HG03103 (cell line): Measurements from ENCODE around the gene AVP.

Experiments used
- ATAC-seq: cut with Tn5 transposase; IDR thresholded peaks from one replicate; pipeline ENCODE4 v1.9.1; 2021; ENCODE audit warnings: low read depth; ENCODE audit not compliant: unreplicated experiment

AVP gene

DNA sequence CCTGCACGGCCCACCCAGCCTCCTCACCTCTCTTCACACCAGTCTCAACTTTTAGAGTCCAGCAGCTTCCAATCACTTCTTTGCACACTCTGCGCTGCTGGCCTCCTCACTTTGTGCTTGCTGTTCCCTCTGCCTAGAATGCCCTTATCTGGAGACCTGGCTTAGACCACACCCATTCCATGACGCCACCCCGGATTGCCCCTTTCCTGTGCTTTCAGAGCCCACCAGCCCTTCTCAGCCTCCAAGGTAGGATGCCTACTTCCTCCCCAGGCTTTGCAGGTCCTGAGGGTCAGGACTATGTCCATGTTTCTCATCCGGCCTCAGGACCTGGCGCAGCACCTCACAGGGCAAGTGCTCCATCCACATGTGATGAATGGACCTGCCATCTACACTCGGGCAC, 27.0 kb upstream of the AVP start:
- no peak for ATAC-seq

DNA sequence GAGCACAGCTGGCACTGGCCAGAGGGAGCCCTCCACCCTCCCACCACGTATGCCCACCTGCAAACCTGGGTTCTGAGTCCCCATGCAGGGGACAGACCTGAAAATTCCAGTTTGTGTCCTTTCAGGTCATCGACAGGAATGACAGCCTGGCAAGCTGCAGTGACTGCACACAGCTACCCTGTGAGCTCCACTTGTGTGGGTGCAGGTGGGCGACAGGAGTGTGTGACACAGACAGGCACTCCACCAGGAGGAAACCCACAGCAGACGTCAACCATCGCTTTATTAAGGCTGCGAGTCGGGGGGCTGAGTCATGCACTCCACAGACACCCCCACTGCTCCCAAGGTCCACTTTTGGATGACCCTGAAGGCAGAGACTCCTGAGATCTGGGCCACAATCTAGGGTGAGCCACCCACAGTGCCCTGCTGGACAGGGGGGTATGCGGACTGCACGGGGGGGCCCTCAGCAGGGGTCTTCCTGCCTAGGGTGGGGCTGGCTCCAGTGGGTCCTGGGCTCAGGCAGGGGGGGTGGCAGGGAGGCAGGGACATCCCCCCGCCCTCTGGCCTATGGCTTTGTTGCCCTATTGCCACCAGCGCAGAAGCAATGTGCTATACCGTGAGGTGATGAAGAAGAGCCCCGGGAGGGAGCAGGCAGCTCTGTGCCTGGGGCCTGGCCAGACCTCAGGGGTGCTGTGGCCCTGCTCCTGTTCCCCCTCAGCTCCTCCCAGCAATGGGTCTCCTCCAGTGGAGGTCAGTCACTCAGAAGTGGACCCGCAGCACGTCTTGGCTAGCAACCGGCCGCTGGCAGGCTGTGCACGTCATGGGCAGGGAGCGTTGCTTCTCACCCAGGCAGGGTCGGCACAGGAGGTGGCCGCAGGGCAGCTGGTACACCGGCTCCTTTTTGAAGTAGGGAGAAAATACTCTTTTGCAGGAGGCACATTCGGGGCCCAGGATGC, 25.1 kb upstream of the AVP start:
- no peak for ATAC-seq

DNA sequence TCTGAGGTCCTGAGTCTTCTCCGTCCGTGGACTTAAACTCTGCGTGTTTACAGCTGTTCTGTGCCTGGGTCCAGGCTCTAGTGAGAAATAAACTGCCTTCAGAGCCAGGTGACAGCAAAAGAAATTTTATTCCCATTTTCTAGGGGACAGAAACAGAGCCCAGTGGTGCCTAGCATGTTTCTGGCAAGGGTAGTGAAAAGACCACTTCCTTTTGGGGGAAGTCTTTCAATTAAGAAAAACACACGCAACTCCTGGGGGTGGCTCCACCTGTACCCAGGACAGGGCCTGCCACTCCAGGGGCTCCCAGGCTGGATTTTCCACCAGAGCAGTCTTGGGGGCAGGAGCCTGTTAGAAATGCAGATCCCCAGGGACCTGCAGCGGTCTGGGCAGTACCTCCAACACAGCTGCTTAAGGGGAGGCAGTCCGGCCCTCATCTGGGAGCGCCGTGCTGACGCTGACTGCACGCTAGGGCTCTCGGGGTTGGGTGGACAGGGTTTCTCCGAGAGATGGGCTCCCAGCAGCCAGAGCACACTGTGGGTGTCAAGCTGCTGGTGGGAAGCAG, 23.0 kb upstream of the AVP start:
- no peak for ATAC-seq

DNA sequence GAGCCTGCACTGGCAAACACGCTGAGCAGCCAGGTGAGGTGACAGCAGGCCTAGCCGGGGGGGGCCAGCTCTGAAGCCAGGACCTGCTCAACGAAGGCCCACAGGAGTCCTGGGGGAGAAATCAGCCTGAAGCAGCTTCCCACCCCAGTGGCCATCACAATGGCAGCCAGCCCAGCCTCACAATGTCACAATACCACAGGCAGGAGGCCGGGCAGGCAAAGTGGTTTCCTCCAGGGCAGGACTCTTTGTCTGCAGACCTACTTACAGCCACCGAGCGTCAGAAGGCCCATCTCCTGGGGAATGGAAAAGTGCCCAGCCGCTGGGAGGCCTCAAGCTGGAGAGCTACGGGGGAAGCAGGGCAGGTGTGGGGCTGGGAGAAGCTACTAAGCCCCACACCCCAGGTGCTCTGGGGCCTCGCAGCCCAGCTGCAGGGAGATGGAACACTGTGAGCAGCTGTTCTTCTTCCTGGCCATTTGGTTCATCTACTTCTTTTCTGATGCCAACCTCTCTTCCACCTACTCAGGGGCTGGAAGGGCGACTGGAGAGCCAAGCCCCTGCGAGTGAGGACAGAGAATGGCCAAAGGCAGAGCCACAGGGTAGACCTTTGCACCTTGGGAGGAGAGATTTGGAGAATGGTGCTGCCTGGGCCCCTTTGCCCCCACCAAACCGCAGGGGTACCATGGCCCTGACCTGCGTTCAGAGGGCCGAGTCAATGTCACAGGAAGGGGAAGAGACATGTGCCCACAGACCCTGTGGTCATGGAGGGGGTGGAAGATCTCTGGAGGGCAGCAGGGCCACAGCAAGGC, 22.3 kb upstream of the AVP start:
- ATAC-seq = no peak

DNA sequence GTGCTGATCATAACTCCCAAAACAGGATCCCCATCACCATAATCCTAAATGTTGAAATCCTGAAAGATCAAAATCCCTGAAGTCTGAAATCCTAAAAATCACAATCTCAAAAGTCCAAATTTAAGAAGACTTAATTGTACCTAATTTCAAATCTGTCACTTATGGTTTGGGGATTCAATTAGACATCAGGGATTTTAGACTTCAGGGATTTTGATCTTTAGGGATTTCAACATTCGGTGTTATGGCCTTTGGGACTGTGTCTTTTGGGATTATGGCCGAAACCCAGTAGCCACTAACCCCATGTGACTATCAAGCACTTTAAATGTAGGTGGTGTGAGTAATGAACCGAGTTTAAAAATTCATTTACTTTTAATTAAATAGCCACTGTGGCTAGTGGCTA, 21.7 kb upstream of the AVP start:
- ATAC-seq = no peak

DNA sequence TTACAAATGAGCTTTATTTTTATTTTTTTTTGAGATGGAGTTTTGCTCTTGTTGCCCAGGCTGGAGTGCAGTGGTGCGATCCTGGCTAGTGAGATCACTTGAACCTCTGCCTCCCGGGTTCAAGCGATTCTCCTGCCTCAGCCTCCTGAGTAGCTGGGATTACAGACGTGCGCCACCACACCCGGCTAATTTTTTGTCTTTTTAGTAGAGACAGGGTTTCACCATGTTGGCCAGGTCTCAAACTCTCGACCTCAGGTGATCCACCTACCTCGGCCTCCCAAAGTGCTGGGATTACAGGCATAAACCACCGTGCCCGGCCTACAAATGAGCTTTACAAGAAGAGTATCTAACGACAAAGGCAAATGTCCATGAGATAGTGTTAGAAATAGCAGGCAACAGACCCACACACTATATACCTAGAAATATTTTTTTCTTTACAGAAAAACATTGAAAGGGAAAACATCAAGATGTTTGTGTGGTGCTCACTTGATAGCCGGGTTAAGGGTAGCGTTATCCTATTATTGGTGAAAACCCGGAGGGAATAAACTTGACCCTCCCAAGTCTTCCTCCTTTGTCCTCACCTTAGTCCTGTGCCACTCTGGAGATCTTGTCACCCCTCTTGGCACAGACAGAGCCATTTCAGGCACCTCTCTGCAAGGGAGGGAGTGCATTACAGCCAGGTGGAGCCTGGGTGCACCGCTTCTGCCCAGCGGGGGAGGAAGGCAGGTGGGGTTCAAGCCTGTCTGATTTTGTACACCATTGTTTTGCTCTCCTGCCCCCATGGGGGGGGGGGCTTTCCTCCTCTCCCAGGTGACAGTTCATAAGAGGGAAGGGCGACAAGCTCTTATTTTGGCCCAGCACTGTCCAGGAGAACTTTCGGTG, 21.0 kb upstream of the AVP start:
- no peak for ATAC-seq

DNA sequence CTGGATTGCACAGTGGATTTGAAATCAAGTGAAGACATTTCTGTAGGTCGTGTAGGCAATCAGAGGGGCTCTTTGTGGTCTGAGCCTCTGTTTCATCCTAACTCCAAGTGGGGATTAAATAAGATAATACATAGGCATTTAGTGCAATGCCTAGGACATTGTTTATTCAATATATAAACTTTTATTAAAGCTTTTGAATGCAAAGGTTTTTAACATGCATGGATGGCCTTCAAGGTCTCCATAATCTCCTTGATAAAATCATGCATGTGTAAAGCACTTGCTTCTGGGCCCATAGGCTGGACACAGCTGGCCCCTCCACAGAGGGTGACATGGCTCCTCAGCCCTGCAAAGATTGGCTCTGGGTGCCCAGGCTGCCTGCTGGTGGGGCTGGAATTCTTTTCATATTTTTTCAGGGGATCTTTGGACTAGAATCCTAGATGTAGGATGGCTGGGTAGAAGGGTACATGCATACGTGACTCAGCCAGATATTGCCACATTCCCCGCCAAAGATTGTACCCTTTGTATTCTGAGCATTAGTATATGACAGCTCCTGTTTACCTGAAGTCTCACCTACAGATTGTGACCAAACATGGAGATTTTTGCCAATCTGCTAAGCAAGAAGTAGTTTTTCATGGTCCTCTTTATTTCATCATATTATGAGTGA, 19.0 kb upstream of the AVP start:
- ATAC-seq = no peak

DNA sequence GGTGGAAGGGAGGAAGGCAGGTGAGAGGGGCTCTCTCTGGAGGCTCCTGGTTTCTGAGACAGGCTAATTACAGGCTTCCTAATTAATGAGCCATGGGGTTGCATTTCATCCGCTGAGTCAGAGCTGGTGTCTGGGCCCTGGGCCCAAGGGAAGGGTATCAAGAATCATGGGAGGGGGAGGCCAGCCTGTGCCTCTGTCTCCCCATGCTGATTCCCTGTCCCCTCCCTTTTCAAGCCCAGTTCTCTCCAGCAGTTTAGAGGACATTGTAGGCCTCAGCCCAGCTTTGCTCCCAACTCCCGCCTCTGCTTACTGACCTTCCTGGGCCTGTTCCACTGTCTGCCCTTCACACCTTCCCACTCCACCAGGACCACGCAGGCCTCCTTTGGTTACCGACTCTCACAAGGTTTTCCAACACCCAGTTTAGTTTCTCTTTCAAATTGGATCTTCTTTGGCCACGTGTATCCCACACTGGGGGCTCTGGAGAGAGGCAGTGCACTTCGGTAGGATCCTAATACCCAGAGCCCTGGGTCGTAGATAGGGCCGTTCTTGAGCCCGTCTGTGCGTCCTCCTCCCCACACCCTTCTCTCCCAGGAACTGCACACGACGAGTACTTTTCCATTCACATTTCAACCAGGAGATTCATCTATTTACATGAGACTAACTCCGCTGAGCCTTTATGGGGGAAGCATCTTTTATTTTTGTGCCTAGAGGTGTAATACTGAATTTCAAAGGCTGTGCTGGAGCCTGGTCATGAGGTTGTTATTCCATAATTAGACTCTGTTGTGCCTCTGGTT, 18.2 kb upstream of the AVP start:
- ATAC-seq = no peak

DNA sequence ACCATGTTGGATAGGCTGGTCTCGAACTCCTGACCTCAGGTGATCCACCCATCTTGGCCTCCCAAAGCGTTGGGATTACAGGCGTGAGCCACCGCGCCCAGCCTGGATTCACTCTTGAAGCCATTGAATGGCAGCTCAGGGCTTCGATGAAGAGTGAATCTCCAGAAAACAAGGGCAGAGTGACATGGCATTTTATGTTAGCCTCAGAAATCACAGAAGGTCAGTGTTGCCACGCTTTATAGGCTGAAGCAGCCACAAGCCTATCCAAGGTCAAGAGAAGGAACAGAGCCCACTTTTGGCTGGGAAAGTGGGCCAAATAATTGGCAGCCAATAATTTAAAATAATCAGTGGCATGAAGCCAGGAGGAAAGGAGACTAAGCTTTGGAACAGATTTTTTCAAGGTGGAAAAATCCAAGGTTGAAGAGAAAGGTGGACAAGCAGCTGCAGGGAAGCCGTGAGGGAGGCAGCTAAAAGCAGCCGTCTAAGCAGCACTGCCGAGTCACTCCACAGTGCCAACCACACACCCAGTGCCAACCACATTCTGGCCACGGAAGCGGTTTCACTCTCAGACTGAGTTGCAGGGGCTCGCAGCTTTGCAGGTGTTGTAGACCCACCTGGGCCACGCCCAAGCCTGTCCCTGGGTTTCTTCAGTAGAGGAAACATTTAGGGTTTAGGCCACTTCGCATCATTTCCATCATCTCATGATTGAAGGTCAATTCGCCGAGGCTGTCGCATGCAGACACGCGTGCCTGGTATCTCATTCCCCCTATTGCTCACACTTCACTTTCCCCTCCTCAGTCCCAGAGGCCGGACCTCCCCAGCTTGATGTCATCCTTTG, 17.4 kb upstream of the AVP start:
- no peak for ATAC-seq

DNA sequence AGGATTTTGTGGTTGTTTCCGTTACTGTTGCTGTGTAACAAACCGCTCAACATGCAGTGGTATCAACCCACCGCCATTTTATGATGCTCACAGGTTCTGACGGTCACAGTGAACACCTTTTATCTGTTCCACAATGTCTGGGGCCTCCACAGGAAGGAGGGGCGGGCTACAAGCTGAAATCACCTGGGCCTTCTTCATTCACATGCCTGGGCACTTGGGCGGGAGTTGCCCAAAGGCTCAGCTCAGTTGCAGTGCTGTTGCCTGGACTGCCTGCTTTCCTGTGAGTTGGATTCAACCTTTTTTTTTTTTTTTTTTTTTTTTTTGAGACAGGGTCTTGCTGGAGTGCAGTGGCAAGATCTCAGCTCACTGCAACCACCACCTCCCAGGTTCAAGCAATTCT, 16.7 kb upstream of the AVP start:
- no peak for ATAC-seq

DNA sequence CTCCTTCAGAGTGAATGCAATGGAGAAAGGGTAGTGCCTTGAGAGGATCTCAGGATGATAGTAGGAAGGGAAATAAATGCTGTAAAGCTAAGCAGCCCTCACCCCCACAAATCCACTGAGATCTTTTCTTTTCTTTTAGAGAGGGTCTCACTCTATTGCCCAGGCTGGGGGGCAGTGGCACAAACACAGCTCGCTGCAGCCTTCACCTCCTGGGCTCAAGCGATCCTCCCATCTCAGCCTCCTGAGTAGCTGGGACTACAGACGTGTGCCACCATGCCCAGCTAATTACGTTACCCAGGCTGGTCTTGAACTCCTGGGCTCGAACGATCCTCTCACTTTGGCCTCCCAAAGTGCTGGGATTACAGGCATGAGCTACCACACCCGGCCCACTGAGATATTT, 16.0 kb upstream of the AVP start:
- no peak for ATAC-seq

DNA sequence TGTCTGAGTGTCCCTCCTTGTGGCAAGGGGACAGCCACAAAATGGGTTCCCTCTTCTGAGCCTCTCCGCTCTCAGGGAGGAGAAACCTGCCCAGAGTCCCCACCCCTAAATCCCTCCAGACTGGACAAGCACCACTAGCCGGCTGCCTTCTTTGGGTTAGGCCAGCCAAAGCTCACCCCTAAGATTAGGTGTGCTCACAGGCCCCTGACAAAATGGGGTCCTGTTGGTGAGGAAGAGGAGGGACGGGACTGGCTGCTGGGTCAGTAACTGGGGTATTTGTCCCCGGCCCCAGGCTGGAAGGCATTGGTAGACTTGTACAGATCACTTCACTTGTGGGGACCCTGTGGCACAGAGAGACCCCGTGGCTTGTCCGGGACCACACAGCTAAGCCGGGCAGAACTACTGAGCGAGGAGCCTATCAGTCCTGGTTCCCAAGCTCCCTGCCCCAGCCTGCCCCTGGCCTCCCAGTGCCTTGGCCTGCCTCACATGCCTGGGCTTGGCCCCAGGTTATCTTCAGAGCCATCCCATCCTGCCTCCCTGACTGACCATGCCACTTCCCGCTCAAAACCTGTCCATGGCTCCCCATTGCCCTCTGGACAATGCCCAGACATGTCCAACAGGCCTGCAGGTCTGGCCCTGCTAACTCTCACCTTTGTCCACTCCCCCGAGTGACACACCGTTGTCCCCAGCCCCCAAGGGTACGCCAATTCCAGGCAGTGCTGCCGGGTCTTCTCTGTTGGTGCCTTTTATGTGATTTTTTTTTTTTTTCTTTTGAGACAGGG, 10.5 kb upstream of the AVP start:
- no peak for ATAC-seq

DNA sequence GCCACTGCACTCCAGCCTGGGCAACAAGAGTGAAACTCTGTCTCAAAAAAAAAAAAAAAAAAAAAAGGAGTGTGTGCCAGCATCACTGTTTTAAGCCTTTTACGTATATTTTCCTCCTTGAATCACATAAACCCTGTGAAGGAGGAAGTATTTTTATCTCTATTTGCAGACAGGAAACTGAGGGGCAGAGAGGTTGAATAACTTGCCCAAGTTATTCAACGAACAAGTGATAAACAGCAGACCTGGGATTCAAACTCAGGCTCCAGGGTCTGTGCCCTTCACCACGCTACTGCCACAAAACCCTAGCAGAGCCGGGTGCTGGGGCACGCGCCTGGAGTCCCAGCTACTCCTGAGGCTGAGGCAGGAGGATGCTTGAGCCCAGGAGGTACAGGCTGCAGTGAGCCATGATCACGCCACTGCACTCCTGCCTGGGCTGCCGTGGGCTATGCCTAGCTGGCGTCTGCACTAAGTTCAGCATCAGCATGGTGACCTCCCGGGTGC, 9.4 kb upstream of the AVP start:
- no peak for ATAC-seq

DNA sequence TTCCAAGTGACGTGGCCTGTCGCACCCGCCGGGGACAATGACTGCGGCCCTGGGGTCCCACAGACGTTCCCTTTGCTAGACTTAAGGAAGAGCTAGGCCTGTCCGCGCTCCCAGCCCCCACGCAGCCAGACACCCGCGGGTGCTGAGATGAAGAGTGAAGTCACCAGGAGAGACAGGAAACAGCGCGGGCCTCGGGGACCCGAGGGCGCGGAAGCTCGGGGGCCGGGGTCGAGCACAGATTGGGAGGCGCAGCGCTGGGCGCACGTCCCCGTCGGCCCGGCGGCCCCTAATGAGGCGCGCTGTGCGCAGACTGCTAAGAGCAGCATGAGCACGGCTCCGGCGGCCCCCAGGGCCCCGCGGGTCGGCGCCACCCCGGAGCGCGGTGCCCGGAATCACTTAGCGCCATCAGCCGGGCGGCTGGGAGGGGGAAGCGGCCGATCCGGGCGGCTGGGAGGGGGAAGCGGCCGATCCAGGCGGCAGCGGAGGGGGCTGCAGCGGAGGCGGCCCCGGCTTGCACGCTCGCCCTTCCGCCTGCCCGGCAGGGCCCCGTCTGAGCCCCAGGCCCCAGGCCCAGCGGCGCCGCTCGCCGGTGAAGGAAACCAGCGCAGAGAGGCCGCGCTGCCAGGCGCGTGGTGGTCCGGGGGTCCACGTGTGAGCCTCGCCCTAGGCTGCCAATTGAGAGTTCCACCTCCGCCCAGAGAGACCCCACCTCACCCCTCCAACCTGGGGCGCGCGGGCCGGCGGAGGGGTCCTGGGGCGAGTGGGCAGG, 8.3 kb upstream of the AVP start:
- no peak for ATAC-seq

DNA sequence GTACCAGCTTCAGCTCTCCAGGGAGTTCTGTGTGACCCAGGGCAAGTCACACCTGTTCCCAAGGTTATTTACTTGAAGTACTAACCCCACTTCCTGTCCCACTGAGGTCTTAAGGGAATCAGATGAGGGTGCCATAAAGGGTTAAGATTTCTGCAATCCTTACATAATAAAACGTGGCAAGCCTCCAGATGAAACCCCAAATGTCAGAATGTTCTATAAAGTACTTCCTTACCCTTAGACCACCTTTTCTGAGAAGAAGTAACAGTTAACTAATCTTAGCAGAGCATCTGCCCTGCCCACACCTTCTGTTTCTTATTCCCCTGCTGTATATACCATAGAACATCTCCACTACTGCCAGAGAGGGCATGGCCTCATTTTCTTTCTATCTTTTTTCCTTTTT, 6.0 kb upstream of the AVP start:
- ATAC-seq = no peak

DNA sequence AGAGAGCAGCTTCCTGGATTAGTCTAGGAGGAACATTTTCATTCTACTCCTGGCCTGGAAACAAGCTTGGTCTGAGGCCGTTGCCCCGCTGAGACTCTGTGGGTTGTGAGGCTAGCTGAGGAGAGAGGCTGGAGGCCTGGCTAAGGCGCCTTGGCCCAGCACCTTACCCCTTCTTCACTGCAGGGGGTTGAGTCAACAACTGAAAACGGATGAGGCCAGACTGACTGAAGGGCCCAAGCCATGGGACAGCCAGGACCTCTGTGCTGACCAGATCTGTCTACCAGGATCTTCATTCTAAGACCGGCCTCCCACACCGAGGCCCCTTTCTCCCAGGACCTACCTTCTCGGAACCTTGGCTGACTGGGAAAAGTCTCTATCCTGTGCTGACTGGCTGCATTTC, 3.5 kb upstream of the AVP start:
- no peak for ATAC-seq
